ENCODE measurements around the gene USP24.

DNA sequence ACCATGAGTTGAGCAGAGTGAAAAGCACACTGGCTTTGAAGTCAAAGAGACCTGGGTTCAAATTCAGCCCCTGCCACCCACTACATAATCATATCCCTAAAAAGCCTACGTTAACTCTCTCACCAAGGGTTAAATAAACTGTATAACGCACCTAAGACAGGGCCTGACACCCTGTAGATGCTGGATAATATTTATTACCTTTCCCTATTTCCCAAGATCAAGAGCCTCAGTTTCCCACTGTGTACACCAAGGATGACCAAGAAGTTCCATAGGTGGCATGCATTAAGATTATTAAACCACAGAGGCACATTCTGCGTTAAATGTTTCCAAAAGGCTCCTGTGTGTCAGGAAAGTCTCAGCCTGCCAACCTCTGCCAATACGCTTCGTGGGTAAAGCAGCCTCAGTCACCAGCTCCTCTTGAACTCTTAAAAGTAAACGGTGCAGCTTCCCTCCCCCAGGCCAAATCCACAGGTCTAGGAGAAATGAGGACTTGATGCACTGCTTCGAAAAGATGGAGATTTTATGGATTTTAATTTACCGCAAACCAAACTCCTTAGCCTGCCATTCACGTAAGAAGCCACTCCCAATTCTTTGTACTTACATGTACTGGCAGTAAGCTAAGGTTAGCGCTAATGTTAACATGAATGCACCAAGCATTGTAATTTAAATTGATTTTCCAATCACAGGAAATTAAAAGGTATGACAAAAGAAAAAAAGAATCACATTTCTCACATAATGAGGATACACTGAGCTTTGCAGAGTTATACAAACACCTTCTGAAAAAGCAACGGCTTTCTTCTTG lies 2.6 kb downstream of the USP24 start:
- TF ChIP-seq, protein P1, sequence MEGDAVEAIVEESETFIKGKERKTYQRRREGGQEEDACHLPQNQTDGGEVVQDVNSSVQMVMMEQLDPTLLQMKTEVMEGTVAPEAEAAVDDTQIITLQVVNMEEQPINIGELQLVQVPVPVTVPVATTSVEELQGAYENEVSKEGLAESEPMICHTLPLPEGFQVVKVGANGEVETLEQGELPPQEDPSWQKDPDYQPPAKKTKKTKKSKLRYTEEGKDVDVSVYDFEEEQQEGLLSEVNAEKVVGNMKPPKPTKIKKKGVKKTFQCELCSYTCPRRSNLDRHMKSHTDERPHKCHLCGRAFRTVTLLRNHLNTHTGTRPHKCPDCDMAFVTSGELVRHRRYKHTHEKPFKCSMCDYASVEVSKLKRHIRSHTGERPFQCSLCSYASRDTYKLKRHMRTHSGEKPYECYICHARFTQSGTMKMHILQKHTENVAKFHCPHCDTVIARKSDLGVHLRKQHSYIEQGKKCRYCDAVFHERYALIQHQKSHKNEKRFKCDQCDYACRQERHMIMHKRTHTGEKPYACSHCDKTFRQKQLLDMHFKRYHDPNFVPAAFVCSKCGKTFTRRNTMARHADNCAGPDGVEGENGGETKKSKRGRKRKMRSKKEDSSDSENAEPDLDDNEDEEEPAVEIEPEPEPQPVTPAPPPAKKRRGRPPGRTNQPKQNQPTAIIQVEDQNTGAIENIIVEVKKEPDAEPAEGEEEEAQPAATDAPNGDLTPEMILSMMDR (IDR thresholded peaks at IDR 0.05; ENCODE audit: insufficient read depth, low read depth, low read length), result no peak
- no peak for TF ChIP-seq EZH2 (IDR thresholded peaks at IDR 0.05; ENCODE audit: insufficient read depth, low read length)

All from astrocyte (in vitro differentiated cells and primary cell).